ENCODE results near the gene PTMS. TPM values are rescaled to one million over a fixed set of nuclear protein-coding genes. Genes with fewer than 3 reads are reported as not detected.

Gene PTMS
- total RNA-seq, 1 donor from 2014 or later, result 320 TPM

DNA sequence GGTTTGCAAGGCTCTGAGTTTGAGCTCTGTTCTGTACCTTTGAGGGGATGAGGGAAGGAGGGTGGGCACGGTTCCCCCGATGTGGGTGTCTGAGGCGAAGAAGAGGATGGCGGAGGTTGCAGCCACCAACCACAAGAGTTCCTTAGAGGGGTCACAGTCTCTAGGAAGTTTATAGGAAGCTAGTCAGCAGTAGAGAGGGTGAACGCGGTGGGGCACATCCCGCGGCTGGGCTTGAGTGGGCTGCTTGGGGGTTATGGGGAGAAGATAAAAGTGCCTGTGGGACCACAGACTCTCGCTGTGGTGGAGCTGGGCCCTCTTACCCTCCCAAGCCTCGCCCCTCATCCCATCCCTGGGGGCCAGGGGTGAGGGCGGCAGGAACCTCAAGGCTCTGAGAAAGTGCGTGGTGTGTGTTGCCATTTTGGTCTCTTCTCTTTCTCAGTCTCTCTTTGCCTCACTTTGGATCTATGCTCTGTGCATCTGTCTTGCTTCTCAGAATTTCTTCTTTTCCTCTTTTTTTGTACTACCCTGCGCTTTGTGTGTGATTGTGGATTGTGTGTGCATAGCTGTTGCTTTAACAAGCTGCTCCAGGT is 25.9 kb downstream of the PTMS start:
- TF ChIP-seq, protein P1, sequence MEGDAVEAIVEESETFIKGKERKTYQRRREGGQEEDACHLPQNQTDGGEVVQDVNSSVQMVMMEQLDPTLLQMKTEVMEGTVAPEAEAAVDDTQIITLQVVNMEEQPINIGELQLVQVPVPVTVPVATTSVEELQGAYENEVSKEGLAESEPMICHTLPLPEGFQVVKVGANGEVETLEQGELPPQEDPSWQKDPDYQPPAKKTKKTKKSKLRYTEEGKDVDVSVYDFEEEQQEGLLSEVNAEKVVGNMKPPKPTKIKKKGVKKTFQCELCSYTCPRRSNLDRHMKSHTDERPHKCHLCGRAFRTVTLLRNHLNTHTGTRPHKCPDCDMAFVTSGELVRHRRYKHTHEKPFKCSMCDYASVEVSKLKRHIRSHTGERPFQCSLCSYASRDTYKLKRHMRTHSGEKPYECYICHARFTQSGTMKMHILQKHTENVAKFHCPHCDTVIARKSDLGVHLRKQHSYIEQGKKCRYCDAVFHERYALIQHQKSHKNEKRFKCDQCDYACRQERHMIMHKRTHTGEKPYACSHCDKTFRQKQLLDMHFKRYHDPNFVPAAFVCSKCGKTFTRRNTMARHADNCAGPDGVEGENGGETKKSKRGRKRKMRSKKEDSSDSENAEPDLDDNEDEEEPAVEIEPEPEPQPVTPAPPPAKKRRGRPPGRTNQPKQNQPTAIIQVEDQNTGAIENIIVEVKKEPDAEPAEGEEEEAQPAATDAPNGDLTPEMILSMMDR (IDR thresholded peaks at IDR 0.05; ENCODE audit: unreplicated experiment), result no peak
- DNase-seq (ENCODE audit: low spot score in 2 of 2, unreplicated experiment in 2 of 2), result no peak
- peak overlapping the region; percentile 47 for H3K4me3 Mint-ChIP-seq
- H3K27ac Mint-ChIP-seq, result peak overlapping the region; percentile 91
- no peaks in the 10 kb centered on the region for H3K9me3 Mint-ChIP-seq
- H3K36me3 Mint-ChIP-seq, result no peaks in the 10 kb centered on the region
- H3K27me3 Mint-ChIP-seq (ENCODE audit: low read depth), result peaks cover 2% of the 10 kb centered on the region
- peaks cover 26% of the 10 kb centered on the region for H3K4me1 Mint-ChIP-seq

DNA sequence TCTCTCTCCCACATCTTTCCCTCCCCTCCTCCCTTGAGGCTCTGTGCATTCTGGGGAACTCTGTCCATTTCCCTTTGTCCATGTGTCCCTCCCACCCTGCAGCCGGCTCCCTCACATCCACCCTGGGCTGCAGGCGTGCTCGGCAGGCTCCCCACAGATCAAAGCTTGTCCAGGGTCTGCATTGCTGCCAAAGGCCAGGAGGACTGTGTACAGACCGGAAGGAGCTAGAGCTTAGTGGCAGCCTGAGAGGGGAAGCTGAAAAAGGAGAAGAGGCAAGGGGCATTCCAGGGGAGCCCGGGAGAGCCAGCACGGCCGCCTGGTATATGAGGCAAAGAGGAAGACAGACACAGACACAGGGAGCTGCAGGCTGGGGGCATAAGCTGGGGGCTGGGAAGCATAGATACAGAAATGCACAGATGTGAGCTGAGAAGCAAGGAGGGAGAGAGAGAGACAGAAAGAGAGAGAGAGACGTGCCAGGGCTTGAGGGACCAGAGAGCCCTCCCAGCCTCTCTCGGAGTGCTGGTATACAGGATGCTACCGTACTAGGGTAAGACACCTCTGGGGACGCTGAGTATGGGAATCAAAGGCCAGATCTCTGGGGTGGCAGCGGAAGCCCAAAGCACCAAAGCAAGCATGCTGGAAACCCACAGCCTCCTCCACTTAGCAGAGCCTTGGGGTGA is 26.5 kb downstream of the PTMS start:
- Mint-ChIP-seq H3K9me3 (no peaks in the 10 kb centered on the region), H3K36me3 (no peaks in the 10 kb centered on the region), H3K27ac (peak overlapping the region; percentile 91), H3K4me3 (peak overlapping the region; percentile 47), H3K27me3 (ENCODE audit: low read depth) (peaks cover 2% of the 10 kb centered on the region), H3K4me1 (peaks cover 33% of the 10 kb centered on the region)
- peak in 1 of 2 experiments; percentile 42 for DNase-seq (ENCODE audit: low spot score in 2 of 2, unreplicated experiment in 2 of 2)
- TF ChIP-seq, protein P1 (IDR thresholded peaks at IDR 0.05; ENCODE audit: unreplicated experiment), result no peak

DNA sequence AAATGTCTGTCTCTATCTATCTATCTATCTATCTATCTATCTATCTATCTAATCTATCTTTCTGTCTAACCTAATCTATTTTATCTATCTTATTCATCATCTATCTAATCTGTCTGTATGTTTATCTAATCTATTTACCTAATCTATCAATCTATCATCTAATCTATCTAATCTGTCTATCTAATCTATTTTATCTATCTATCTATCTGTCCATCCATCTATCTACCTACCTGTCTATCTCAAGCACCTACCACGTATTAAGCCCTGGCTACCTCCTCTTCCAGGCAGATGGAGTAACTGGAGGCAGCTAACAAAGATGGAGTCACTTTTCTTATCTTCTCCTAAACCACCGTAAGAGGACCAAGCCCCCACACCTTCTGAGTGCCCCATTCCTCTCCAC is 28.9 kb downstream of the PTMS start:
- TF ChIP-seq, protein P1 (IDR thresholded peaks at IDR 0.05; ENCODE audit: unreplicated experiment), result no peak
- H3K9me3 Mint-ChIP-seq, result no peaks in the 10 kb centered on the region
- H3K4me1 Mint-ChIP-seq, result peaks cover 28% of the 10 kb centered on the region
- no peaks in the 10 kb centered on the region for H3K36me3 Mint-ChIP-seq
- peaks cover 2% of the 10 kb centered on the region for H3K27me3 Mint-ChIP-seq (ENCODE audit: low read depth)
- no peak overlapping the region for H3K27ac Mint-ChIP-seq
- H3K4me3 Mint-ChIP-seq, result no peak overlapping the region
- DNase-seq (ENCODE audit: low spot score in 2 of 2, unreplicated experiment in 2 of 2), result no peak

DNA sequence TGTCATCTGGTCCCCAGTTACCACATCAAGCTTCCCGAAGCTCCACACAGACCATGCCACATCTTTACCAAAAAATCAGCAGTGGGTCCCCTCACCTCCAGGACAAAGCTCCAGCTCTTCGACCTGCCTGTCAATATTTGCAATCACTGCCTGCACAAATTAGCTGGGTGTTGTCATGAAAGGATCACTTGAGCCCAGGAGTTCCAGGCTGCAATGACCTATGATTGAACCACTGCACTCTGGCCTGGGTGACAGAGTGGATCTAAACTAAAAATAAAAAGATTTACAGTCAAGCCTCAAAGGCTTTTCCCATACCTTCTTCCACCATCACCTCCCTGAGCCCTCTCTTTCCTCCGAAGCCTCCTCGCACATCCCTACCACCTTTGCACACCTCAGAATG is 30.4 kb downstream of the PTMS start:
- Mint-ChIP-seq H3K9me3 (no peaks in the 10 kb centered on the region), H3K36me3 (no peaks in the 10 kb centered on the region), H3K27ac (no peak overlapping the region), H3K4me1 (peaks cover 28% of the 10 kb centered on the region), H3K4me3 (no peak overlapping the region), H3K27me3 (ENCODE audit: low read depth) (peaks cover 2% of the 10 kb centered on the region)
- DNase-seq (ENCODE audit: low spot score in 2 of 2, unreplicated experiment in 2 of 2), result no peak
- TF ChIP-seq, protein P1 (IDR thresholded peaks at IDR 0.05; ENCODE audit: unreplicated experiment), result no peak

DNA sequence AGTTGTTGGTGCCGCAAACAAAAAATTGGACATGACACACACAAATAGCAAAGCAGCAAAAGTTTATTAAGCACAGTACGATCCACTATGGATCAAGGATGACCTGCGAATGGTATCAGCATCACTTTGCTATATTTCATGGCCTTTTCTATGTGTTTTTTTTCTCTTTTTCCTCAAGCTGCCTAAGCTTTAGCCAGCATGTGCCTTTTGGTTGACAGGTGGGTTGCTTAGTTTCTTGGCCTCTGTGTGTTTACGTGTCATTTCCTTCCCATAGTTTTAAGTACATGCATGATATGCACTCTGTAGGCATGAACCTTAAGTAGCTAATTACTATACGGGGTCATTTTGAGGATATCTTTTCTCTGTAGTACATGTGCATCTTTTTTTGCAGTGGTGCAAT is 33.0 kb downstream of the PTMS start:
- H3K27me3 Mint-ChIP-seq (ENCODE audit: low read depth), result peaks cover 2% of the 10 kb centered on the region
- H3K9me3 Mint-ChIP-seq, result peaks cover 2% of the 10 kb centered on the region
- TF ChIP-seq, protein P1 (IDR thresholded peaks at IDR 0.05; ENCODE audit: unreplicated experiment), result no peak

More for the DNA sequence above, 33.0 kb downstream of the PTMS start:
- Mint-ChIP-seq H3K36me3 (peaks cover 1% of the 10 kb centered on the region), H3K4me1 (peaks cover 13% of the 10 kb centered on the region), H3K27ac (no peak overlapping the region), H3K4me3 (no peak overlapping the region)
- no peak for DNase-seq (ENCODE audit: low spot score in 2 of 2, unreplicated experiment in 2 of 2)
